ENCODE data around the gene FOXO1.

The FOXO1 gene

GRCh38 chr13:40547591-40548315 lies 118.7 kb downstream of the FOXO1 start:
- Histone ChIP-seq H3K4me1 (ENCODE audit: control insufficient read depth, insufficient read depth, low read length) (no peaks in the 10 kb centered on the region), H3K4me3 (ENCODE audit: low read depth, low read length) (no peak overlapping the region), H3K27me3 (ENCODE audit: control insufficient read depth, insufficient read depth, low read length) (no peaks in the 10 kb centered on the region), H3K9ac (ENCODE audit: low read depth, low read length) (no peak overlapping the region), H3K9me3 (ENCODE audit: control insufficient read depth, insufficient read depth, low read length) (no peaks in the 10 kb centered on the region), H3K36me3 (ENCODE audit: control insufficient read depth, insufficient read depth, low read length) (no peaks in the 10 kb centered on the region)

GRCh38 chr13:40546047-40546446 lies 120.4 kb downstream of the FOXO1 start:
- no peak overlapping the region for H3K9ac ChIP-seq (ENCODE audit: low read depth, low read length)
- no peaks in the 10 kb centered on the region for H3K27me3 ChIP-seq (ENCODE audit: control insufficient read depth, insufficient read depth, low read length)
- H3K4me1 ChIP-seq (ENCODE audit: control insufficient read depth, insufficient read depth, low read length): no peaks in the 10 kb centered on the region
- H3K36me3 ChIP-seq (ENCODE audit: control insufficient read depth, insufficient read depth, low read length): no peaks in the 10 kb centered on the region
- H3K4me3 ChIP-seq (ENCODE audit: low read depth, low read length): no peak overlapping the region
- no peaks in the 10 kb centered on the region for H3K9me3 ChIP-seq (ENCODE audit: control insufficient read depth, insufficient read depth, low read length)

GRCh38 chr13:40540328-40541044 lies 126.0 kb downstream of the FOXO1 start:
- H3K9me3 ChIP-seq (ENCODE audit: control insufficient read depth, insufficient read depth, low read length): no peaks in the 10 kb centered on the region
- peaks cover 8% of the 10 kb centered on the region for H3K4me1 ChIP-seq (ENCODE audit: control insufficient read depth, insufficient read depth, low read length)
- no peak overlapping the region for H3K9ac ChIP-seq (ENCODE audit: low read depth, low read length)
- no peak overlapping the region for H3K4me3 ChIP-seq (ENCODE audit: low read depth, low read length)
- no peaks in the 10 kb centered on the region for H3K36me3 ChIP-seq (ENCODE audit: control insufficient read depth, insufficient read depth, low read length)
- no peaks in the 10 kb centered on the region for H3K27me3 ChIP-seq (ENCODE audit: control insufficient read depth, insufficient read depth, low read length)

- Histone ChIP-seq H3K9ac (ENCODE audit: low read depth, low read length) (no peak overlapping the region), H3K4me1 (ENCODE audit: control insufficient read depth, insufficient read depth, low read length) (peaks cover 8% of the 10 kb centered on the region), H3K27me3 (ENCODE audit: control insufficient read depth, insufficient read depth, low read length) (no peaks in the 10 kb centered on the region), H3K4me3 (ENCODE audit: low read depth, low read length) (no peak overlapping the region), H3K9me3 (ENCODE audit: control insufficient read depth, insufficient read depth, low read length) (no peaks in the 10 kb centered on the region), H3K36me3 (ENCODE audit: control insufficient read depth, insufficient read depth, low read length) (no peaks in the 10 kb centered on the region)
Measured at GRCh38 chr13:40539576-40540327, 126.7 kb downstream of the FOXO1 start.

GRCh38 chr13:40537146-40537895 lies 129.1 kb downstream of the FOXO1 start:
- no peaks in the 10 kb centered on the region for H3K36me3 ChIP-seq (ENCODE audit: control insufficient read depth, insufficient read depth, low read length)
- no peak overlapping the region for H3K9ac ChIP-seq (ENCODE audit: low read depth, low read length)
- H3K27me3 ChIP-seq (ENCODE audit: control insufficient read depth, insufficient read depth, low read length): no peaks in the 10 kb centered on the region
- no peak overlapping the region for H3K4me3 ChIP-seq (ENCODE audit: low read depth, low read length)
- H3K4me1 ChIP-seq (ENCODE audit: control insufficient read depth, insufficient read depth, low read length): peaks cover 8% of the 10 kb centered on the region
- no peaks in the 10 kb centered on the region for H3K9me3 ChIP-seq (ENCODE audit: control insufficient read depth, insufficient read depth, low read length)

GRCh38 chr13:40536443-40537113 lies 129.9 kb downstream of the FOXO1 start:
- Histone ChIP-seq H3K9me3 (ENCODE audit: control insufficient read depth, insufficient read depth, low read length) (no peaks in the 10 kb centered on the region), H3K36me3 (ENCODE audit: control insufficient read depth, insufficient read depth, low read length) (no peaks in the 10 kb centered on the region), H3K27me3 (ENCODE audit: control insufficient read depth, insufficient read depth, low read length) (no peaks in the 10 kb centered on the region), H3K9ac (ENCODE audit: low read depth, low read length) (no peak overlapping the region), H3K4me1 (ENCODE audit: control insufficient read depth, insufficient read depth, low read length) (peaks cover 8% of the 10 kb centered on the region), H3K4me3 (ENCODE audit: low read depth, low read length) (no peak overlapping the region)

GRCh38 chr13:40535345-40535836 lies 131.1 kb downstream of the FOXO1 start:
- Histone ChIP-seq H3K4me1 (ENCODE audit: control insufficient read depth, insufficient read depth, low read length) (peaks cover 8% of the 10 kb centered on the region), H3K27me3 (ENCODE audit: control insufficient read depth, insufficient read depth, low read length) (no peaks in the 10 kb centered on the region), H3K4me3 (ENCODE audit: low read depth, low read length) (no peak overlapping the region), H3K9me3 (ENCODE audit: control insufficient read depth, insufficient read depth, low read length) (no peaks in the 10 kb centered on the region), H3K36me3 (ENCODE audit: control insufficient read depth, insufficient read depth, low read length) (no peaks in the 10 kb centered on the region), H3K9ac (ENCODE audit: low read depth, low read length) (no peak overlapping the region)

GRCh38 chr13:40534456-40534855 lies 132.0 kb downstream of the FOXO1 start:
- Histone ChIP-seq H3K36me3 (ENCODE audit: control insufficient read depth, insufficient read depth, low read length) (no peaks in the 10 kb centered on the region), H3K9me3 (ENCODE audit: control insufficient read depth, insufficient read depth, low read length) (no peaks in the 10 kb centered on the region), H3K9ac (ENCODE audit: low read depth, low read length) (no peak overlapping the region), H3K4me3 (ENCODE audit: low read depth, low read length) (no peak overlapping the region), H3K27me3 (ENCODE audit: control insufficient read depth, insufficient read depth, low read length) (no peaks in the 10 kb centered on the region), H3K4me1 (ENCODE audit: control insufficient read depth, insufficient read depth, low read length) (no peaks in the 10 kb centered on the region)

- Histone ChIP-seq H3K36me3 (ENCODE audit: control insufficient read depth, insufficient read depth, low read length) (no peaks in the 10 kb centered on the region), H3K9me3 (ENCODE audit: control insufficient read depth, insufficient read depth, low read length) (no peaks in the 10 kb centered on the region), H3K27me3 (ENCODE audit: control insufficient read depth, insufficient read depth, low read length) (no peaks in the 10 kb centered on the region), H3K4me3 (ENCODE audit: low read depth, low read length) (no peak overlapping the region), H3K4me1 (ENCODE audit: control insufficient read depth, insufficient read depth, low read length) (no peaks in the 10 kb centered on the region), H3K9ac (ENCODE audit: low read depth, low read length) (no peak overlapping the region)
Measured at GRCh38 chr13:40533072-40533471, 133.4 kb downstream of the FOXO1 start.

- Histone ChIP-seq H3K4me3 (ENCODE audit: low read depth, low read length) (no peak overlapping the region), H3K36me3 (ENCODE audit: control insufficient read depth, insufficient read depth, low read length) (no peaks in the 10 kb centered on the region), H3K9me3 (ENCODE audit: control insufficient read depth, insufficient read depth, low read length) (no peaks in the 10 kb centered on the region), H3K4me1 (ENCODE audit: control insufficient read depth, insufficient read depth, low read length) (no peaks in the 10 kb centered on the region), H3K9ac (ENCODE audit: low read depth, low read length) (no peak overlapping the region), H3K27me3 (ENCODE audit: control insufficient read depth, insufficient read depth, low read length) (no peaks in the 10 kb centered on the region)
Measured at GRCh38 chr13:40530961-40531360, 135.5 kb downstream of the FOXO1 start.

- Histone ChIP-seq H3K9ac (ENCODE audit: low read depth, low read length) (no peak overlapping the region), H3K36me3 (ENCODE audit: control insufficient read depth, insufficient read depth, low read length) (no peaks in the 10 kb centered on the region), H3K4me3 (ENCODE audit: low read depth, low read length) (no peak overlapping the region), H3K4me1 (ENCODE audit: control insufficient read depth, insufficient read depth, low read length) (no peaks in the 10 kb centered on the region), H3K27me3 (ENCODE audit: control insufficient read depth, insufficient read depth, low read length) (no peaks in the 10 kb centered on the region), H3K9me3 (ENCODE audit: control insufficient read depth, insufficient read depth, low read length) (no peaks in the 10 kb centered on the region)
Measured at GRCh38 chr13:40528881-40529280, 137.6 kb downstream of the FOXO1 start.

Data from iPS-15b (cell line).